ENCODE results near the gene GAS7.

- no peak for TF ChIP-seq CTCF (conservative IDR thresholded peaks at IDR 0.05 in 1 of 2, IDR thresholded peaks at IDR 0.05 in 1 of 2; ENCODE audit: extremely low read depth in 1 of 2, insufficient read depth in 1 of 2, low read depth in 1 of 2, low read length in 2 of 2)
- no peak for TF ChIP-seq EZH2 (IDR thresholded peaks at IDR 0.05; ENCODE audit: borderline replicate concordance, low read length)
These were observed 37.0 kb downstream of the GAS7 start for GRCh38 chr17:10161386-10161785.
